Right atrium auricular region (tissue), 2 donors: ENCODE results near the gene ENO3. TPM values are rescaled to one million over a fixed set of nuclear protein-coding genes. Genes with fewer than 3 reads are reported as not detected.
"Not testable (repeated sequence)": the region's sequence is repeated elsewhere in the genome, so short reads cannot be mapped to it uniquely, and the experiment has no call there.

Experiments used
- DNase-seq: peaks from one replicate; pipeline ENCODE4 v3.0.0-alpha.2; 2019; ENCODE audit warnings: low spot score
- H3K27ac ChIP-seq, 2 donors: fragments of 200-600 bp; sonication (generic); 1 replicate in 1 of 2; 2 replicates in 1 of 2; pipeline ENCODE4 v1.5.1; 2016 to 2019
- H3K27me3 ChIP-seq, 2 donors: fragments of 200-600 bp; sonication (generic); one replicate each; pipeline versions ENCODE4 v1.5.1 to v1.6.0; 2017 to 2019
- H3K36me3 ChIP-seq: fragments of 200-600 bp; sonication (generic); one replicate; pipeline ENCODE4 v1.5.1; 2016
- H3K4me1 ChIP-seq, 2 donors: fragments of 200-600 bp; sonication (generic); one replicate each; pipeline versions ENCODE4 v1.5.1 to v1.6.0; 2017 to 2019
- H3K4me3 ChIP-seq, 2 donors: fragments of 200-600 bp; sonication (generic); 1 replicate in 1 of 2; 2 replicates in 1 of 2; pipeline ENCODE4 v1.5.1; 2017 to 2019; ENCODE audit warnings: mild to moderate bottlenecking in 1 of 2, moderate library complexity in 1 of 2
- H3K9me3 ChIP-seq, 2 donors: fragments of 200-600 bp; sonication (generic); one replicate each; pipeline ENCODE4 v1.5.1; 2019
- CTCF ChIP-seq, 2 donors: fragments of 200-600 bp; sonication (generic); IDR thresholded peaks; one replicate each; pipeline ENCODE4 v1.5.1; 2019; ENCODE audit warnings: antibody characterized with exemption in 2 of 2
- total RNA-seq, 2 donors: library from RNA; depleted of rRNA; stranded (reverse); fragments of >200 nt; gene quantifications; one replicate each; pipeline ENCODE4 v1.1.0, GENCODE V29; 2016

The ENO3 gene
- 100 to 1,000 TPM; 235 to 563 TPM for total RNA-seq

- peak within 1 kb of the TSS; percentile 98 to 100 for H3K27ac ChIP-seq
- H3K4me3 ChIP-seq, result peak within 1 kb of the TSS; percentile 80 to 89
- no peaks in the 10 kb centered on the region for H3K27me3 ChIP-seq
- H3K9me3 ChIP-seq, result no peaks in the 10 kb centered on the region
- peaks cover 0 to 46% of the 10 kb centered on the region in 2 donors for H3K4me1 ChIP-seq
- TF ChIP-seq CTCF (IDR thresholded peaks at IDR 0.05), result no peak
- DNase-seq, result no peak
- peaks cover 3% of the 10 kb centered on the region for H3K36me3 ChIP-seq
Measured at GRCh38 chr17:4950746-4951204, at the start of gene ENO3. Gene ENO3 (plus strand): TSS chr17:4951119. CDS start chr17:4951830, 711 bp downstream.

- no peaks in the 10 kb centered on the region for H3K27me3 ChIP-seq
- H3K9me3 ChIP-seq, result no peaks in the 10 kb centered on the region
- DNase-seq, result no peak
- TF ChIP-seq CTCF (IDR thresholded peaks at IDR 0.05), result no peak
- peak overlapping the region; percentile 82 to 89 for H3K27ac ChIP-seq
- H3K4me3 ChIP-seq, result peak overlapping the region; percentile 26 to 53
- peaks cover 0 to 54% of the 10 kb centered on the region in 2 donors for H3K4me1 ChIP-seq
- H3K36me3 ChIP-seq, result peaks cover 10% of the 10 kb centered on the region
Measured at GRCh38 chr17:4901648-4902344, 49.1 kb upstream of the ENO3 start.

- Histone ChIP-seq H3K4me1 (peaks cover 0 to 54% of the 10 kb centered on the region in 2 donors), H3K4me3 (peak overlapping the region; percentile 26 to 53), H3K9me3 (no peaks in the 10 kb centered on the region), H3K27ac (peak overlapping the region; percentile 82 to 89), H3K27me3 (no peaks in the 10 kb centered on the region), H3K36me3 (peaks cover 8% of the 10 kb centered on the region)
- no peak for TF ChIP-seq CTCF (IDR thresholded peaks at IDR 0.05)
- no peak for DNase-seq
Measured at GRCh38 chr17:4902540-4902939, 48.4 kb upstream of the ENO3 start.

GRCh38 chr17:4903051-4903818, 47.7 kb upstream of the ENO3 start, which contains the start of gene CHRNE:
Gene CHRNE (minus strand): TSS chr17:4903098. CDS start chr17:4903063, 35 bp downstream.
- peak; percentile 86 for DNase-seq
- Histone ChIP-seq H3K27me3 (no peaks in the 10 kb centered on the region), H3K4me1 (peaks cover 0 to 53% of the 10 kb centered on the region in 2 donors), H3K36me3 (peaks cover 8% of the 10 kb centered on the region), H3K4me3 (peak within 1 kb of the TSS; percentile 26 to 53), H3K9me3 (no peaks in the 10 kb centered on the region), H3K27ac (peak within 1 kb of the TSS; percentile 82 to 89)
- TF ChIP-seq CTCF (IDR thresholded peaks at IDR 0.05), result peak; percentile 56 to 79

GRCh38 chr17:4906642-4907041, 44.3 kb upstream of the ENO3 start:
- H3K27ac ChIP-seq, DNase-seq, H3K36me3 ChIP-seq, H3K27me3 ChIP-seq, H3K4me3 ChIP-seq, H3K9me3 ChIP-seq: not testable (repeated sequence)
- H3K4me1 ChIP-seq, result peaks cover 0 to 35% of the 10 kb centered on the region in 2 donors

- no peaks in the 10 kb centered on the region for H3K27me3 ChIP-seq
- no peaks in the 10 kb centered on the region for H3K36me3 ChIP-seq
- DNase-seq, result no peak
- H3K4me1 ChIP-seq, result peaks cover 0 to 20% of the 10 kb centered on the region in 2 donors
- TF ChIP-seq CTCF (IDR thresholded peaks at IDR 0.05), result no peak
- no peak overlapping the region for H3K4me3 ChIP-seq
- H3K27ac ChIP-seq, result peak overlapping the region; percentile 20 to 48
- no peaks in the 10 kb centered on the region for H3K9me3 ChIP-seq
Measured at GRCh38 chr17:4908301-4908700, 42.6 kb upstream of the ENO3 start.
